Right renal pelvis (tissue), 4 donors: ENCODE results near the gene EBF4. TPM values are rescaled to one million over a fixed set of nuclear protein-coding genes. Genes with fewer than 3 reads are reported as not detected.

Experiments
- DNase-seq, 4 donors: peaks; one replicate each; pipeline ENCODE4 v3.0.0-alpha.2; 2013; ENCODE audit warnings: low read depth in 4 of 4, low spot score in 3 of 4, missing footprints in 1 of 4
- polyA plus RNA-seq, 4 donors: library from polyadenylated mRNA; unstranded; fragments of 120-200 nt; gene quantifications; one replicate each; pipeline ENCODE4 v1.2.1, GENCODE V29; 2013; ENCODE audit not compliant: insufficient read length in 4 of 4

Gene EBF4
- polyA plus RNA-seq, 4 donors = 31.5 to 34.2 (median 33.0) TPM

DNA sequence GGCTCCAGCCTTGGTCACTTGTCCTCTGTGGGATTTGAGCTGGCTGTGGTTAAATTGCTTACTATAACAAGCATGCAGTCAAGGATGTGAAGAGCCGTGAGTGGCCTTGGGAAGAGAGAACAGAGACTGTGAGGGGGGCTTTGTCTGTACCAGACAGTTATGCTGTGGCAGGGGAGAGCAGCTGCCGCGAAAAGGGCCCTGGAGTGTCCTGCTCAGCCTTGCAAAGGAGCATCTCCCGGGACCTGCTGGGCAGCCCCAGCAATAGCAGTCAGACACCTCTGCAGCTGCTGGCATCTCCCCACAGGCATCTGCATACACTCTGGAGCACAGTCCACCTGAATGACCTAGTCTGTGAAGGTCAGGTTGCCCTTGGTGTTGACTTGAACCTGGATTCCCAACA lies 6.3 kb downstream of the EBF4 start:
- no peak for DNase-seq

GRCh38 chr20:2699775-2700413 lies 7.3 kb downstream of the EBF4 start:
- DNase-seq = no peak

- DNase-seq = no peak
Measured at GRCh38 chr20:2700913-2701620, 8.5 kb downstream of the EBF4 start.

GRCh38 chr20:2701671-2702081 lies 9.1 kb downstream of the EBF4 start:
- no peak for DNase-seq

DNA sequence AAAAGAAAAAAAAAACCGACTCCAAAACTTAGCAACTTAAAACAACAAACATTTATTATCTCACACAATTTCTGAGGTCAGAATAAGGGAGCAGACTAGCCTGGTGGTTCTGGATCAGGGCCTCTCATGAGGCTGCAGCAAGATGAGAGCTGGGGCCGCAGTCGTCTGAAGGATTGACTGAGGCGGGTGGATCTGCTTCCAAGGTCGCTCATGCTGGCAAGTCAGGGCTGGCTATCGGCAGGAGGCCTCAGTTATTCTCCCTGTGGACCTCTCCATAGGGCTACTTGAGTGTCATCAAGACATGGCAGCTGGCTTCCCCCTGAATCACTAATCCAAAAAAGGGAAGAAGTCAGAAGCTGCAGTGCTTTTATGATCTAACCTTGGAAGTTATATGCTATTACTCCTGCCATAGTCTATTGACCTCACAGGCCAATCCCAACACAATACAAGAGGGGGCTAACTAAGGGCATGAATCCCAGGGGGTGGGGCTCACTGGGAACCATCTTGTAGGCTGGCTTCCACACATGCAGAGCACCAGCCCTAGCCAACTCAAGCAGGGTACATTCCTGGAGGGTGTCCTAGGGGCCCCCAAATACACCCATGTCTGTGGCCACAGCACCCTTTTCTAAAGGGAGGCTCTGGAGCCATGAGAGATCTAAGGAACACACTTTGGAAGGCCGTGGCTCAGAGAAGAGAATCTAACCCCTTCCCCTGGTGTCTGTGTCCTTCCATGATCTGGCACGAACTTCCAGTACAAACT lies 11.3 kb downstream of the EBF4 start:
- no peak for DNase-seq

DNA sequence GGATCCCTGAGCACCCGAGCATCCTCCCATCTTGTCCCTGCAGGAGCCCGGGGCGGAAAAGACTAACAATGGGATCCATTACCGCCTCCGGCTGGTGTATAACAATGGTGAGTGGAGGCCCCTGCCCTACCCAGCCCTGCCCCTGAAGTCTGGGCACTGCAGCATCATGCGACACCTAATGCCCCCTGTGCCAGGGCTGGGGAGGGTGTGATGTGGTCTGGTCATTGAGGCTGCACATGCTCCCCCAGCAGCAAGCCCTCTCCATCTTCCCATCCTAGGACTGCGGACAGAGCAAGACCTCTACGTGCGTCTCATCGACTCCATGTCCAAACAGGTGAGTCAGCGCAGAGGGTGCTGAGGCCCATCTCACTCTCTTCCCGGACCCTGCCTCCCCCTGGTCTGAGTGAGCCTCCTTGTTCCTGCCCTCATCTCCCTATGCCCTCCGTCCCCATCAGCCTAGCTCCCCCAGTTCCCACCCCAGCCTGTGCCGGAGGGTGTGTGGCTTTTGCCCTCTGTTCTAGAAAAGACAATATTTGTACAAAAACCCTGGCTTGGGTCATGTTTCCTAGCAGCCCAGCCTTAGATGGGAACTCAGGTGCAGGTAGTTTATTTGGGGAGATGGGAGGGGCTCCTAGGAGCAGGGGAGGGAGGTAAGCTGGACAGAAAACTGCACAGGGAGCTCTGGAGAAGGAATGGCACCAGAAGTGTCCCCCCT lies 13.5 kb downstream of the EBF4 start:
- DNase-seq = no peak

- no peak for DNase-seq
Measured at GRCh38 chr20:2706688-2707352, 14.2 kb downstream of the EBF4 start.

DNA sequence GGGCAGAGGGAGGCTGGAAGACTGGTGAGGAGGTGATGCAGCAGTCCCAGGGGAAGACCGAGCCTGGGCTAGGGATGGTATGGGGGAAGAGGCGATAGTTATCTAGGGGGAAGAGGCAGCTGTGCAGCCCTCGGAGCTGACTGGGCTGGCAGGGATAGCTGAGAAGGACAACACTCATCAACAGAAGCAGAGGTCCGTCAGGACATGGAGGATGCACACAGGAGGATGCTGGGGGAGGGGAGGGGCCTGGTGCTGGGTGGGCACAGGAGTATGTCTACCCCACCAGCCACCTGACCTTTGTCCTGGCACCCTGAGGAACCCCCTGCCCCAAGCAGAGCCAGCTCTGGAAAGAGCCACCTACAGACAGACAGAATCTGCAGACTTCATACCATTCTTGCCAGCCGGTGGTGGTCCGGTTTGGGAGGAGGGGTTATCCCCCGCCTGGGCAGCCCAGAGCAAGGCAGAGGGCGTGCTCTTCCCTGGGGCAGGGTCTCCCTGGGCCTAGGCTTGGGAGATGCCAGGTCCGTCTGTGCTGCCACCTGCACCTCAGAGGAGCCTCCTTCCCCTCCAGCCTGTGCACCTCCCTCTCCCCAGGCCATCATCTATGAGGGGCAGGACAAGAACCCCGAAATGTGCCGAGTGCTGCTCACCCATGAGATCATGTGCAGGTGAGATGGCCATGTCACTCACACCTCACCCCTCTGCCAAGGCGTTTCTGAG lies 14.9 kb downstream of the EBF4 start:
- no peak for DNase-seq

DNA sequence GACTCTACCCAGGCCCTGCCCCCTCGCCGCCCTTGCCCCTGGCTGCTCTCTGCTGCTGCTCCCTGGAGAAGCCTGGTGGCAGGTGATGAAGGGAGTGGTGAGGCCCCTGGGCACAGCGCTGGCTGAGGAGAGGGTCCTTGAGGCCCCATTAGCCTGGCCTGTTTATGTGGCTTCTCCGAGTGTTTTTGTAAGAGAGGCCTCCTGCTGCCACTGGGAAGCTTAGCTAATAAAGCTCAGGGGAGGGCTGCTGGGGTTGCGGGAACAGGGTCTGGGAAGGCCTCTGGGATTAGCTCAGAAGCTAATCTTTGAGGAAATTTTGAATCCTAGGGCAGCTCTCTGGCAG lies 15.5 kb downstream of the EBF4 start:
- DNase-seq = no peak

DNA sequence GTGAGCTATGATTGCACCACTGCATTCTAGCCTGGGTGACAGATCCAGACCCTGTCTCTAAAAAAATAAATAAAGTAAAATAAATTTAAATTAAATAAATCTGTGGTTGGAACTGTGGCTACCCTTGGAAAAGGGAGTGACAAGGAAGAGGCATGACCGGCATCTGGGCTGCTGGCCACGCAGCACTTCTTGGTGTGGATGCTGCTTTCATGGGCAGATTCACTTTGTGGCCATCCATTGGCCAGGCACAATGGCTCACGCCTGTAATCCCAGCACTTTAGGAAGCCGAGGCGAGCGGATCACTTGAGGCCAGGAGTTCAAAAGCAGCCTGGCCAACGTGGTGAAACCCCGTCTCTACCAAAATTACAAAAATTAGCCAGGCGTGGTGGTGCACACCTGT lies 16.1 kb downstream of the EBF4 start:
- DNase-seq = no peak

- no peak for DNase-seq
Measured at GRCh38 chr20:2709205-2709981, 16.8 kb downstream of the EBF4 start.

- no peak for DNase-seq
Measured at GRCh38 chr20:2713285-2713684, 20.7 kb downstream of the EBF4 start.

DNA sequence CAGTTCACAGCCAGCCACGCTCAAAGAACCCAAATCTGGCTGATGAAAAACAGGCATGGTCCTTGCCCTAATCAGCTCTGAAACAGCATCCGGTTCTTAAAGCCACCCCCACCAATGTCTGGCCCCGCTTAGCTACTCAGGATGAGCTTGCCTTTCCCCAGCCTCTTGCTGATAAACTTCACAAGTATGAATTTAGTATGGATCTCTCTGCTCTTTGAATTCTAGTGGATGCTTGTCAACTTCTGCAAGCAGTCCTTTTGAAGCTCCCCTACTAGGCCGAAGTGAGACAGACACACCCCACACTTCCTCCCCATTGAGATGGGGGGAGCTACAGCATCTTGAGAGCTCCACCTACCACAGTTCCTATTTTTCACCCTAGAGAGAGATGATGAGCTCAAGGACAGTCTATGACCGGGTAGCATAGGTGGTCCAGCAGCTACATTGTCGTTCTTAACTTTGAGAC lies 36.7 kb downstream of the EBF4 start:
- no peak for DNase-seq

GRCh38 chr20:2729791-2730190 lies 37.2 kb downstream of the EBF4 start:
- DNase-seq = no peak

DNA sequence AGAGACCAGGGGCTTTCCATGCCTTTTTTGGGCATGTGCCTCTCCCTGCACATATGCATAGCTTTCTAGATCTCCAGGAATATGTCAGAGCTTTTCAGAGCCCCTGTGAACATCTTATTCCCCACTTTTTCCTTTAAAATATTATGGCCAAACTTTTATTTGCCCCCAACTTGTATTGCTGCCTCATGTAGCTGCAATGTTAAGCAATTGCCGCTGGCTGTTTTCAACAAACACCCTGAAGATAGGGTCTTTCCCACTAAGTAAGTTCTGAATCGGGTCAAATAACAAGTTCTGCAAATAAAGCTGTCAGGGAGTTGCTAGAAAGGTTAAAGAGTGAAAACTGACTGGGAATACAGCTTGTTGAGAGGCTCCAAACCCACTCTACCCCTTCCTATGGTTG lies 42.3 kb downstream of the EBF4 start:
- DNase-seq = no peak

- no peak for DNase-seq
Measured at GRCh38 chr20:2736441-2736840, 43.9 kb downstream of the EBF4 start.

GRCh38 chr20:2738331-2739041 lies 45.9 kb downstream of the EBF4 start:
- no peak for DNase-seq

DNA sequence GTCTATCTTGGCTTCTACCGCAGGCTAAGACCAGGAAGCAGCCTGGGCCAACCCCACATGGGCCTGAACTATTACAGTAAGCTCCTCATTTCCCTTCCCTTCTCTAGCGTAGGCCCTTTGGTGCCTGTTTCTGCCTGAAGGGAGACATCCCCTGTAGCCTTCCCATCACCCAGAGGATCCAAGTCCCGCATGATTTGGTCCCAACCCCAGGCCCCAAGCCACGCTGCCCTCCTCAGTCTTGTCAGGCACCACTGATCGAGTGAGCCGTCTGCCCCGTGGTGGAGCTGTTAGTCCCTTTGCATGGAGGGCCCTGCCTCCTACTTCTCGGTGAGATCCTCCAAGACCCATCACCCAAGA lies 46.4 kb downstream of the EBF4 start:
- DNase-seq = no peak

DNA sequence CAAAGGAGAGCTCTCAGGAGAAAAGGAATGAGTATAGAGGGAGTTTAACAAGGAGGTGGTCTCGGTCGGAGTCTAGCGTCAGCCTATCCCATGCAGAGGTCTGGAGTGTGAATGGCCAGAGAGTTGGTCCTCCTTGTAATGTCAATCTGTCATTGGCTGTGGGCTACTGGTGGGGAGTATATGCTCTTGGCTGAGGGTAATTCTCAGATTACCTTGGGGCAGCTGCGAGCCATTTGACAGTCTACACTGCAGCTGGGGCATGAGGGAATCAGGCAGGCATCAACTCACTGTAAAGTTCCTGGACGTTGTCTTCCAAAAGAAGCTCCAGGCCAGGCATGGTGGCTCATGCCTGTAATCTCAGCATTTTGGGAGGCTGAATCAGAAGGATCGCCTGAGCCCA lies 48.1 kb downstream of the EBF4 start:
- no peak for DNase-seq
